ENCODE measurements around the gene EIF4G3. TPM values are rescaled to one million over a fixed set of nuclear protein-coding genes. Genes with fewer than 3 reads are reported as not detected.
A peak's percentile ranks its signal among the peaks of the same experiment; 100 is the strongest.

Gene EIF4G3
- total and polyA plus RNA-seq, 9 of the 15 experiments (the other 6 are each of a cell fraction or from before 2014, with no cell fraction given) = 6.7 to 40.5 (median 32.1) TPM

DNA sequence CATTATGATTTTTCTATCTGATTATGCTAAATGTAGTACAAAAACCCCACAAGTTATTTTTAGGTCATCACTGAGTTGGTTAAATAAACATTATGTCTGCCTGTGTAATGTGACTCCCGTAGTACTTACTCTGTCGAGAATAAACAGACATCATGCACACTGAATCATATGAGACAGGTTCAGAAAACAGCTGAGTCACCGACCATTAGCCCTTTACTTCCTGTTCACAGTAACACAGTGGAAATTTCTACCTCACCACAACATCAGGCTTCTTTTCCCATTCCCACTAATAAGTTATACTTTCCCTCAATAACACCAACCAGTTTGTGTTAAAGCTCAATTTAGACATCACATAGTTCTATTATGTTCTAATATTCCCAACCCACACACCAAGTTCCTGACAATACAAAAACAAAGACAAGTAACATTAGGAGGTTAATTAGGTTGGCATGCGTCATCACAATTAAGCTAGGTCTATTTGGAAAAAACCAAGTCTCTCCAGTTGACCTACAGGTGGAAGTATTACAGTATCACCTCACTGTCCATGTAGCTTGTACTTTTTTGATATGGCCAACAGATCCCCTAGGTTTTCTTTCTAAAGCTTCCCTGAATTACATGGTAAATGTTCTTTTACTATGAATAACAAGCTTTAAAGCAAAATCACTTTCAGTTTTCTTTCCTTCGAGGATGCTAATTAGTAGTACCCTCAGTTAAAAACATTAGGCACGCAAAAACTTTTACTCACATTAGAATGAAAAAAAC is 154.2 kb downstream of the EIF4G3 start (continued):
- TF ChIP-seq, protein P1, sequence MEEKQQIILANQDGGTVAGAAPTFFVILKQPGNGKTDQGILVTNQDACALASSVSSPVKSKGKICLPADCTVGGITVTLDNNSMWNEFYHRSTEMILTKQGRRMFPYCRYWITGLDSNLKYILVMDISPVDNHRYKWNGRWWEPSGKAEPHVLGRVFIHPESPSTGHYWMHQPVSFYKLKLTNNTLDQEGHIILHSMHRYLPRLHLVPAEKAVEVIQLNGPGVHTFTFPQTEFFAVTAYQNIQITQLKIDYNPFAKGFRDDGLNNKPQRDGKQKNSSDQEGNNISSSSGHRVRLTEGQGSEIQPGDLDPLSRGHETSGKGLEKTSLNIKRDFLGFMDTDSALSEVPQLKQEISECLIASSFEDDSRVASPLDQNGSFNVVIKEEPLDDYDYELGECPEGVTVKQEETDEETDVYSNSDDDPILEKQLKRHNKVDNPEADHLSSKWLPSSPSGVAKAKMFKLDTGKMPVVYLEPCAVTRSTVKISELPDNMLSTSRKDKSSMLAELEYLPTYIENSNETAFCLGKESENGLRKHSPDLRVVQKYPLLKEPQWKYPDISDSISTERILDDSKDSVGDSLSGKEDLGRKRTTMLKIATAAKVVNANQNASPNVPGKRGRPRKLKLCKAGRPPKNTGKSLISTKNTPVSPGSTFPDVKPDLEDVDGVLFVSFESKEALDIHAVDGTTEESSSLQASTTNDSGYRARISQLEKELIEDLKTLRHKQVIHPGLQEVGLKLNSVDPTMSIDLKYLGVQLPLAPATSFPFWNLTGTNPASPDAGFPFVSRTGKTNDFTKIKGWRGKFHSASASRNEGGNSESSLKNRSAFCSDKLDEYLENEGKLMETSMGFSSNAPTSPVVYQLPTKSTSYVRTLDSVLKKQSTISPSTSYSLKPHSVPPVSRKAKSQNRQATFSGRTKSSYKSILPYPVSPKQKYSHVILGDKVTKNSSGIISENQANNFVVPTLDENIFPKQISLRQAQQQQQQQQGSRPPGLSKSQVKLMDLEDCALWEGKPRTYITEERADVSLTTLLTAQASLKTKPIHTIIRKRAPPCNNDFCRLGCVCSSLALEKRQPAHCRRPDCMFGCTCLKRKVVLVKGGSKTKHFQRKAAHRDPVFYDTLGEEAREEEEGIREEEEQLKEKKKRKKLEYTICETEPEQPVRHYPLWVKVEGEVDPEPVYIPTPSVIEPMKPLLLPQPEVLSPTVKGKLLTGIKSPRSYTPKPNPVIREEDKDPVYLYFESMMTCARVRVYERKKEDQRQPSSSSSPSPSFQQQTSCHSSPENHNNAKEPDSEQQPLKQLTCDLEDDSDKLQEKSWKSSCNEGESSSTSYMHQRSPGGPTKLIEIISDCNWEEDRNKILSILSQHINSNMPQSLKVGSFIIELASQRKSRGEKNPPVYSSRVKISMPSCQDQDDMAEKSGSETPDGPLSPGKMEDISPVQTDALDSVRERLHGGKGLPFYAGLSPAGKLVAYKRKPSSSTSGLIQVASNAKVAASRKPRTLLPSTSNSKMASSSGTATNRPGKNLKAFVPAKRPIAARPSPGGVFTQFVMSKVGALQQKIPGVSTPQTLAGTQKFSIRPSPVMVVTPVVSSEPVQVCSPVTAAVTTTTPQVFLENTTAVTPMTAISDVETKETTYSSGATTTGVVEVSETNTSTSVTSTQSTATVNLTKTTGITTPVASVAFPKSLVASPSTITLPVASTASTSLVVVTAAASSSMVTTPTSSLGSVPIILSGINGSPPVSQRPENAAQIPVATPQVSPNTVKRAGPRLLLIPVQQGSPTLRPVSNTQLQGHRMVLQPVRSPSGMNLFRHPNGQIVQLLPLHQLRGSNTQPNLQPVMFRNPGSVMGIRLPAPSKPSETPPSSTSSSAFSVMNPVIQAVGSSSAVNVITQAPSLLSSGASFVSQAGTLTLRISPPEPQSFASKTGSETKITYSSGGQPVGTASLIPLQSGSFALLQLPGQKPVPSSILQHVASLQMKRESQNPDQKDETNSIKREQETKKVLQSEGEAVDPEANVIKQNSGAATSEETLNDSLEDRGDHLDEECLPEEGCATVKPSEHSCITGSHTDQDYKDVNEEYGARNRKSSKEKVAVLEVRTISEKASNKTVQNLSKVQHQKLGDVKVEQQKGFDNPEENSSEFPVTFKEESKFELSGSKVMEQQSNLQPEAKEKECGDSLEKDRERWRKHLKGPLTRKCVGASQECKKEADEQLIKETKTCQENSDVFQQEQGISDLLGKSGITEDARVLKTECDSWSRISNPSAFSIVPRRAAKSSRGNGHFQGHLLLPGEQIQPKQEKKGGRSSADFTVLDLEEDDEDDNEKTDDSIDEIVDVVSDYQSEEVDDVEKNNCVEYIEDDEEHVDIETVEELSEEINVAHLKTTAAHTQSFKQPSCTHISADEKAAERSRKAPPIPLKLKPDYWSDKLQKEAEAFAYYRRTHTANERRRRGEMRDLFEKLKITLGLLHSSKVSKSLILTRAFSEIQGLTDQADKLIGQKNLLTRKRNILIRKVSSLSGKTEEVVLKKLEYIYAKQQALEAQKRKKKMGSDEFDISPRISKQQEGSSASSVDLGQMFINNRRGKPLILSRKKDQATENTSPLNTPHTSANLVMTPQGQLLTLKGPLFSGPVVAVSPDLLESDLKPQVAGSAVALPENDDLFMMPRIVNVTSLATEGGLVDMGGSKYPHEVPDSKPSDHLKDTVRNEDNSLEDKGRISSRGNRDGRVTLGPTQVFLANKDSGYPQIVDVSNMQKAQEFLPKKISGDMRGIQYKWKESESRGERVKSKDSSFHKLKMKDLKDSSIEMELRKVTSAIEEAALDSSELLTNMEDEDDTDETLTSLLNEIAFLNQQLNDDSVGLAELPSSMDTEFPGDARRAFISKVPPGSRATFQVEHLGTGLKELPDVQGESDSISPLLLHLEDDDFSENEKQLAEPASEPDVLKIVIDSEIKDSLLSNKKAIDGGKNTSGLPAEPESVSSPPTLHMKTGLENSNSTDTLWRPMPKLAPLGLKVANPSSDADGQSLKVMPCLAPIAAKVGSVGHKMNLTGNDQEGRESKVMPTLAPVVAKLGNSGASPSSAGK (IDR thresholded peaks at IDR 0.05) = 0 out of 2 replicates have a peak, but pooled peaks have one; percentile 15
- TF ChIP-seq ZNF324 (CRISPR knock-in tag; IDR thresholded peaks at IDR 0.05) = no peak; the same call in 1 of the 2 replicates
- TF ChIP-seq HMGN3 (IDR thresholded peaks at IDR 0.05; ENCODE audit: borderline replicate concordance, extremely low read depth, insufficient read length, low read depth, low read length) = peak; percentile 30
- no peak for TF ChIP-seq PCBP1 (IDR thresholded peaks at IDR 0.05; ENCODE audit: low read depth, low read length, poor library complexity, severe bottlenecking)
- no peak for TF ChIP-seq SRSF9 (IDR thresholded peaks at IDR 0.05; ENCODE audit: borderline replicate concordance, low read depth, low read length)
- peak; percentile 96 for TF ChIP-seq FOXJ2 (tag; IDR thresholded peaks at IDR 0.05)
- TF ChIP-seq CHD4 (IDR thresholded peaks at IDR 0.05; ENCODE audit: insufficient read depth, insufficient replicate concordance, low read depth, low read length, poor library complexity, severe bottlenecking) = no peak
- TF ChIP-seq, protein P2, sequence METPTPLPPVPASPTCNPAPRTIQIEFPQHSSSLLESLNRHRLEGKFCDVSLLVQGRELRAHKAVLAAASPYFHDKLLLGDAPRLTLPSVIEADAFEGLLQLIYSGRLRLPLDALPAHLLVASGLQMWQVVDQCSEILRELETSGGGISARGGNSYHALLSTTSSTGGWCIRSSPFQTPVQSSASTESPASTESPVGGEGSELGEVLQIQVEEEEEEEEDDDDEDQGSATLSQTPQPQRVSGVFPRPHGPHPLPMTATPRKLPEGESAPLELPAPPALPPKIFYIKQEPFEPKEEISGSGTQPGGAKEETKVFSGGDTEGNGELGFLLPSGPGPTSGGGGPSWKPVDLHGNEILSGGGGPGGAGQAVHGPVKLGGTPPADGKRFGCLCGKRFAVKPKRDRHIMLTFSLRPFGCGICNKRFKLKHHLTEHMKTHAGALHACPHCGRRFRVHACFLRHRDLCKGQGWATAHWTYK (CRISPR knock-in tag; IDR thresholded peaks at IDR 0.05) = peak; percentile 80
- TF ChIP-seq TAF9B (IDR thresholded peaks at IDR 0.05; ENCODE audit: partially characterized antibody) = peak; percentile 90
- TF ChIP-seq JUND (IDR thresholded peaks at IDR 0.05; ENCODE audit: borderline replicate concordance, low read depth, low read length) = peak; percentile 95
- TF ChIP-seq JUND (tag; IDR thresholded peaks at IDR 0.05; ENCODE audit: borderline replicate concordance, low read depth, low read length) = peak; percentile 98; the same call in 2 of the 3 replicates
- TF ChIP-seq LCOR (CRISPR knock-in tag; IDR thresholded peaks at IDR 0.05) = no peak
- TF ChIP-seq RCOR1 (IDR thresholded peaks at IDR 0.05; ENCODE audit: borderline replicate concordance in 1 of 2, low read depth in 2 of 2, low read length in 2 of 2) = peak in 1 of 2 experiments; percentile 76; a peak in 1 of 4 replicates
- TF ChIP-seq ARID2 (IDR thresholded peaks at IDR 0.05) = peak; percentile 31; the same call in 1 of the 2 replicates

Measured in K562 (cell line).